CD4-positive, alpha-beta T cell treated with Interleukin-6 at 100 ng/mL for 8 hours (primary cell): Measurements from ENCODE around the gene CALB2.

Experiments
- DNase-seq: peaks from one replicate; pipeline ENCODE4 v3.0.0-alpha.2; 2020; ENCODE audit warnings: mixed read lengths, low spot score

The CALB2 gene

GRCh38 chr16:71387045-71387871 lies 28.7 kb downstream of the CALB2 start:
- no peak for DNase-seq

- DNase-seq: no peak
These were observed 30.8 kb downstream of the CALB2 start for GRCh38 chr16:71389330-71389729.

- DNase-seq: no peak
These were observed 38.1 kb downstream of the CALB2 start for GRCh38 chr16:71396594-71396993.

GRCh38 chr16:71399801-71400563 lies 41.5 kb downstream of the CALB2 start:
- no peak for DNase-seq

- no peak for DNase-seq
These were observed 43.5 kb downstream of the CALB2 start for GRCh38 chr16:71402007-71402406.

GRCh38 chr16:71402674-71403073 lies 44.2 kb downstream of the CALB2 start:
- DNase-seq: no peak

GRCh38 chr16:71404364-71404763 lies 45.8 kb downstream of the CALB2 start:
- DNase-seq: no peak

GRCh38 chr16:71406316-71406715 lies 47.8 kb downstream of the CALB2 start:
- no peak for DNase-seq

GRCh38 chr16:71406724-71407123 lies 48.2 kb downstream of the CALB2 start:
- no peak for DNase-seq

GRCh38 chr16:71407731-71408130 lies 49.2 kb downstream of the CALB2 start:
- DNase-seq: no peak

- DNase-seq: no peak
These were observed 50.0 kb downstream of the CALB2 start for GRCh38 chr16:71408536-71408935.

- DNase-seq: no peak
These were observed 50.7 kb downstream of the CALB2 start for GRCh38 chr16:71409011-71409775.

GRCh38 chr16:71410146-71410545 lies 51.6 kb downstream of the CALB2 start:
- DNase-seq: no peak

- peak; percentile 58 for DNase-seq
These were observed 54.0 kb downstream of the CALB2 start for GRCh38 chr16:71412270-71413160.

- no peak for DNase-seq
These were observed 54.8 kb downstream of the CALB2 start for GRCh38 chr16:71413341-71413740.

GRCh38 chr16:71414038-71414437 lies 55.5 kb downstream of the CALB2 start:
- no peak for DNase-seq

GRCh38 chr16:71421911-71422310 lies 63.4 kb downstream of the CALB2 start:
- DNase-seq: no peak

GRCh38 chr16:71423016-71423415 lies 64.5 kb downstream of the CALB2 start:
- DNase-seq: no peak

- DNase-seq: no peak
These were observed 65.3 kb downstream of the CALB2 start for GRCh38 chr16:71423865-71424264.

- DNase-seq: no peak
These were observed 66.1 kb downstream of the CALB2 start for GRCh38 chr16:71424626-71425025.

GRCh38 chr16:71425746-71426068 lies 67.2 kb downstream of the CALB2 start:
- DNase-seq: no peak
